B cell (primary cell): ENCODE measurements around the gene FBXW5. TPM values are rescaled to one million over a fixed set of nuclear protein-coding genes. Genes with fewer than 3 reads are reported as not detected.

Experiments
- ATAC-seq: fragments of 200-7000 bp; cut with Tn5 transposase; one replicate; pipeline ENCODE4 v1.10.0; 2021; ENCODE audit warnings: low read depth, mild to moderate bottlenecking, moderate number of reproducible peaks, moderate library complexity
- CTCF ChIA-PET: fragments of 350-600 bp; sonication (Branson Sonifier 250); formaldehyde crosslinking; loops from one replicate; lab custom pipeline; 2021; ENCODE audit warnings: antibody characterized with exemption, inconsistent platforms; lab: Charles Lee
- POLR2A ChIA-PET: fragments of 350-600 bp; sonication (Branson Sonifier 250); formaldehyde crosslinking; loops from one replicate; lab custom pipeline; 2021; ENCODE audit warnings: antibody characterized with exemption; lab: Charles Lee
- DNase-seq: peaks from one replicate; pipeline ENCODE4 v3.0.0; 2013
- H2AFZ ChIP-seq: 2 replicates; pipeline ENCODE4 v1.6.1; 2012; ENCODE audit warnings: mild to moderate bottlenecking, low read depth, low read length; ENCODE audit not compliant: insufficient read depth, poor library complexity, severe bottlenecking
- H3K27ac ChIP-seq, 2 donors: 1 replicate in 1 of 2; 2 replicates in 1 of 2; pipeline ENCODE4 v1.5.1; 2012 to 2013; ENCODE audit warnings: low read length in 2 of 2, mild to moderate bottlenecking in 2 of 2, moderate library complexity in 1 of 2
- H3K27me3 ChIP-seq, 4 experiments: fragments of 200-600 bp in 1 of 4; sonication (generic) in 1 of 4; replicated peaks in 1 of 4; 1 replicate in 2 of 4; 2 replicates in 2 of 4; pipeline versions ENCODE4 v1.6.1 to v1.7.0; 2013 to 2016; ENCODE audit warnings: low read length in 3 of 4, mild to moderate bottlenecking in 2 of 4, mixed read lengths in 1 of 4, moderate library complexity in 1 of 4; ENCODE audit not compliant: insufficient read depth in 4 of 4, control insufficient read depth in 3 of 4; ENCODE audit errors: control extremely low read depth in 1 of 4
- H3K36me3 ChIP-seq, 2 experiments: replicated peaks in 1 of 2; 1 replicate in 1 of 2; 2 replicates in 1 of 2; pipeline versions ENCODE4 v1.6.1 to v1.7.1; 2013; ENCODE audit warnings: low read length in 1 of 2; ENCODE audit not compliant: insufficient read depth in 2 of 2, control insufficient read depth in 1 of 2; ENCODE audit errors: control extremely low read depth in 1 of 2, extremely low read depth in 1 of 2
- H3K4me1 ChIP-seq, 2 donors: fragments of 200-600 bp in 1 of 2; sonication (generic) in 1 of 2; 1 replicate in 1 of 2; 2 replicates in 1 of 2; pipeline versions ENCODE4 v1.5.1 to v1.6.1; 2013 to 2017; ENCODE audit warnings: low read length in 2 of 2; ENCODE audit not compliant: control insufficient read depth in 2 of 2, insufficient read depth in 2 of 2
- H3K4me2 ChIP-seq: replicated peaks from 2 replicates; pipeline ENCODE3; 2012; ENCODE audit warnings: mild to moderate bottlenecking, low read depth, low read length; ENCODE audit not compliant: poor library complexity, severe bottlenecking
- H3K4me3 ChIP-seq, 5 experiments: fragments of 200-600 bp in 1 of 5; sonication (generic) in 1 of 5; 1 replicate in 3 of 5; 2 replicates in 2 of 5; pipeline versions ENCODE4 v1.5.1 to v1.7.0; 2011 to 2016; ENCODE audit warnings: low read length in 4 of 5, mild to moderate bottlenecking in 4 of 5, low read depth in 2 of 5, control low read depth in 1 of 5, moderate library complexity in 1 of 5; ENCODE audit not compliant: insufficient read depth in 1 of 5; ENCODE audit errors: control extremely low read depth in 1 of 5, extremely low read depth in 1 of 5
- H3K79me2 ChIP-seq: fragments of 200-600 bp; sonication (generic); one replicate; pipeline ENCODE4 v1.6.0; 2016; ENCODE audit warnings: low read length; ENCODE audit not compliant: control insufficient read depth, insufficient read depth
- H3K9ac ChIP-seq: fragments of 200-600 bp; sonication (generic); 2 replicates; pipeline ENCODE4 v1.6.1; 2017; ENCODE audit warnings: mild to moderate bottlenecking, low read length, moderate library complexity
- H3K9me3 ChIP-seq, 3 donors: one replicate each; pipeline versions ENCODE4 v1.6.1 to v1.7.1; 2013; ENCODE audit warnings: low read length in 2 of 3; ENCODE audit not compliant: control insufficient read depth in 2 of 3, insufficient read depth in 1 of 3; ENCODE audit errors: control extremely low read depth in 1 of 3
- H4K20me1 ChIP-seq: 2 replicates; pipeline ENCODE4 v1.6.0; 2012; ENCODE audit warnings: mild to moderate bottlenecking, low read length; ENCODE audit not compliant: insufficient read depth, control insufficient read depth, poor library complexity, severe bottlenecking
- H3K27ac Mint-ChIP-seq: one replicate; pipeline ENCODE4 v1.8.0; 2021; ENCODE audit warnings: mixed read lengths
- H3K27me3 Mint-ChIP-seq: one replicate; pipeline ENCODE4 v1.8.0; 2021; ENCODE audit warnings: mixed read lengths
- H3K4me1 Mint-ChIP-seq: one replicate; pipeline ENCODE4 v1.8.0; 2021; ENCODE audit warnings: mixed read lengths
- H3K4me3 Mint-ChIP-seq: one replicate; pipeline ENCODE4 v1.8.0; 2021; ENCODE audit warnings: mixed read lengths
- H3K9me3 Mint-ChIP-seq: one replicate; pipeline ENCODE4 v1.8.0; 2022; ENCODE audit warnings: mixed read lengths; ENCODE audit not compliant: insufficient read depth
- CTCF ChIP-seq: fragments of 200-600 bp; IDR thresholded peaks from one replicate; pipeline ENCODE4 v1.8.0; 2022; ENCODE audit warnings: antibody characterized with exemption, mild to moderate bottlenecking
- EZH2 ChIP-seq: IDR thresholded peaks from 2 replicates; pipeline ENCODE4 v1.6.1; 2012; ENCODE audit warnings: borderline replicate concordance, low read depth, mild to moderate bottlenecking, moderate library complexity, low read length; ENCODE audit not compliant: insufficient read depth, poor library complexity, severe bottlenecking
- WGBS: methylation state at CpG from one replicate; pipeline ENCODE4 v1.1.5; 2013; ENCODE audit warnings: missing lambda C conversion rate; ENCODE audit not compliant: insufficient coverage; 5-methylcytosine and 5-hydroxymethylcytosine counted together
- intact Hi-C: fragments of 100-400 bp; cut with micrococcal nuclease; formaldehyde crosslinking; loops from one replicate; pipeline ENCODE4 v1.10.0; 2022
- polyA plus RNA-seq: library from polyadenylated mRNA; depleted of rRNA; stranded (reverse); fragments of >200 nt; gene quantifications from 2 replicates; pipeline ENCODE4 v1.2.3, GENCODE V29; 2012
- total RNA-seq, 2 donors: library from RNA; stranded (reverse); fragments of 120-200 nt in 1 of 2; gene quantifications; 1 replicate in 1 of 2; 2 replicates in 1 of 2; pipeline versions ENCODE4 v1.2.3 to v1.2.4, GENCODE V29; 2013 to 2022

Gene FBXW5
- total and polyA plus RNA-seq, 2 donors (not counting 1 experiment from before 2014, with no cell fraction given), result 99.6 to 195 TPM

GRCh38 chr9:136910901-136911245 is 33.7 kb downstream of the FBXW5 start:
- Mint-ChIP-seq H3K4me1 (peaks cover 6% of the 10 kb centered on the region), H3K27me3 (no peaks in the 10 kb centered on the region), H3K4me3 (no peak overlapping the region), H3K9me3 (no peaks in the 10 kb centered on the region), H3K27ac (no peak overlapping the region)
- H3K4me1 ChIP-seq, result peaks cover 0 to 2% of the 10 kb centered on the region in 2 donors
- peaks cover 0 to 65% of the 10 kb centered on the region in 2 experiments for H3K36me3 ChIP-seq
- no peak overlapping the region for H3K4me3 ChIP-seq
- no peak overlapping the region for H3K27ac ChIP-seq
- 97% methylated on average over 12 of the region's 12 CpGs for WGBS
- ChIA-PET POLR2A (no interaction called here), CTCF (interaction anchor here (2.6 kb wide), 1 partner anchor 69 kb away, joined by 8 read pairs; the partner anchor contains the start of gene AJM1)
- no peak overlapping the region for H3K4me2 ChIP-seq
- no peak for DNase-seq
- peaks cover 24% of the 10 kb centered on the region for H4K20me1 ChIP-seq
- intact Hi-C loops, result no loop called here
- no peak overlapping the region for H2AFZ ChIP-seq
- no peak overlapping the region for H3K9ac ChIP-seq
- ATAC-seq, result peak; percentile 43
- no peaks in the 10 kb centered on the region for H3K9me3 ChIP-seq
- H3K79me2 ChIP-seq, result peaks cover 42% of the 10 kb centered on the region
- no peak for TF ChIP-seq EZH2
- TF ChIP-seq CTCF, result no peak
- no peaks in the 10 kb centered on the region for H3K27me3 ChIP-seq

GRCh38 chr9:136910197-136910900 is 34.2 kb downstream of the FBXW5 start:
- Mint-ChIP-seq H3K4me3 (no peak overlapping the region), H3K9me3 (no peaks in the 10 kb centered on the region), H3K4me1 (peaks cover 8% of the 10 kb centered on the region), H3K27me3 (no peaks in the 10 kb centered on the region), H3K27ac (no peak overlapping the region)
- intact Hi-C loops, result no loop called here
- WGBS, result 99% methylated on average over 10 of the region's 12 CpGs
- no peak for DNase-seq
- no peaks in the 10 kb centered on the region for H3K27me3 ChIP-seq
- peaks cover 37% of the 10 kb centered on the region for H3K79me2 ChIP-seq
- H2AFZ ChIP-seq, result no peak overlapping the region
- ChIA-PET POLR2A (no interaction called here), CTCF (interaction anchor here (2.6 kb wide), 1 partner anchor 68 kb away, joined by 8 read pairs; the partner anchor contains the start of gene AJM1)
- H3K4me1 ChIP-seq, result peaks cover 0 to 2% of the 10 kb centered on the region in 2 donors
- no peak overlapping the region for H3K4me3 ChIP-seq
- no peaks in the 10 kb centered on the region for H3K9me3 ChIP-seq
- H3K4me2 ChIP-seq, result no peak overlapping the region
- H3K9ac ChIP-seq, result no peak overlapping the region
- peaks cover 0 to 61% of the 10 kb centered on the region in 2 experiments for H3K36me3 ChIP-seq
- no peak for ATAC-seq
- H3K27ac ChIP-seq, result no peak overlapping the region
- TF ChIP-seq EZH2 (no peak), CTCF (no peak)
- H4K20me1 ChIP-seq, result peaks cover 19% of the 10 kb centered on the region
